Measurements from ENCODE around the gene SGCB.

SGCB gene

DNA sequence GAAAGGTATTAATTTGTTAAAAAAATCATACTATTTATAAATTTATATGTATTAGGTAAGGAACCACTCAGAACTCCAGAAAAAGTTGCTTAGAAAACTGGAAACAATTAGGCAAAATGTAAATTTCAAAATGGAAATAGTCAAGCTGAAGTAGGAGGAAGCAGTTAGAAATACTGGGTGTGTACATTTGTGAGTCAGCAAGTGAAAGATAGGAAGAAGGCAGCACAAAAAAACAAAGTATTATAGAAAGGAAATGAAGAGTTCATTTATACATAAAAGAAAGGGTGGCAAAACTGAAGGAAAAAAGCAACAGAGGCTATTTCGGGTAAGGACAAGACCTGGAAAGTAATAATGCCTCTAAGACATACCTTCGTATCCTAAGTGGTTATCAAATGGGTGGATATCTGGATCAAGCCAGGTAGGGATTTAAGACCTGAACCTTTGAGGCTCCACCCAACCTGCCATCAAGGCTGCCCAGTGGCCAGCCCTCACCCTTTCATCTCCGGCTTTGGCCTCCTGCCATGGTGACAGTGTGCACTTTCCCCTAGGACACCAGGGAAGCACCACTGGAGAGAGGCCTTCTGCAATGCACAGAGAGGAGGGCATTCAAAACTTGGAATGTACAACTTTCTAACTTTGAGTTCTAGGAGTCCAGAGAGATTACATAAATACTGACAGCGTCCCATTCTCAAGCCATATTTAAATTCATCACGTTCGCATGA lies 18.0 kb downstream of the SGCB start, which contains the start of gene LRRC66:
TSS of gene LRRC66 (minus strand) at position 428 of the 722 bp plus-strand sequence. CDS start 2,750 bp downstream, outside the sequence.
- no peak for DNase-seq (ENCODE audit: low read depth)

DNA sequence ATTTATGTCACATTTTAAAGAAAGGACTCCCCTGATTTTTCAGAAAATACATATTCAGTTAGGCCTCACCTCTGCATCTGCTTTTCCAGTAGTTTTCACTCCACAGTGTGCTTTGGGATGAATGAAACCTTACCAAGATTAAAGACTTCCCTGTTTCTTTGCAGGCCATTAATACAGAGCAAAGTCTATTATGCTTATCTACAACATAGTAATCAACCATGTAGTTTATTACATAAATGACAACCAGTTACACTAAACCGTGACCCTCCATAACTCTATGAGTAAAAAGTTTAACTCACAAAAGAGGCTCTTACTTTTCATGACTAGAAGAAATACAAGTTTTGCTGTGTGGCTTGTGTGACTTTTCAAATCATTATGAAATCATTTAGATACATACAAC lies 20.3 kb downstream of the SGCB start:
- no peak for DNase-seq (ENCODE audit: low read depth)

DNA sequence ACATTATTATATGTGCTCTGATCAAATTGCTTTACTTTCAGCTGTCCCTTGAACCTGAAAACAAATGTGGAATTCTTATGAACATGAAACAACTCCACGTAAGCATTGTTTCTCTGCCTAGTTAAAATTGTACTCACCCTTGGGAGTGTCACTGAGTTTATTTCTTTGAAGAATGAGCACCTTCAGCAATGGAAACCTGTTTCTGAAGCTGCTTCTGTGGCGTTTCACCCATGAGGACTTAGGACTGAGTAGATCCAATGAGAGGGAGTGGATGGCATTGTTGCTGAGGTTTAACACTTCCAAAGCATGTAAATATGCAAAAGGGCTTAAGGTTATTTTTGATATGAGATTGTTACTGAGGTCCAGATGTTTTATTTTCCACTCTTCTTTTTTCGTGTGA lies 21.1 kb downstream of the SGCB start:
- DNase-seq (ENCODE audit: low read depth): no peak

DNA sequence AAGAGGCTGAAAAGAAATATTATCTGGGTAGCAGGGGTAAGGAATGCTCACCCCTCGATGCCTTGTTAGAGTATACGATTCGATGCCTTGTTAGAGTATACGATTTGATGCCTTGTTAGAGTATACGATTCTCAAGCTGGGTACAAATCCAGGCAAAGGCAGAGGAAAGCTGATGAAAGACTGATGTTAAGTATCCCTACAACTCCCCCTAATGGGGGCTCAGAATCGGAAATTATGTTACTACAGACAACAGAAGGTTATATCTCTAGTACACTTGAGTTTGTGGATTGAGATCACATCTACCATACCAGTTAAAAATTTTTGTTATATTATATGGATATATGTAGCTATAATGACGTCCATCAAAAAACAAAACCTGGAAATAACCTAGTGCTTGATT lies 22.7 kb downstream of the SGCB start:
- no peak for DNase-seq (ENCODE audit: low read depth)

DNA sequence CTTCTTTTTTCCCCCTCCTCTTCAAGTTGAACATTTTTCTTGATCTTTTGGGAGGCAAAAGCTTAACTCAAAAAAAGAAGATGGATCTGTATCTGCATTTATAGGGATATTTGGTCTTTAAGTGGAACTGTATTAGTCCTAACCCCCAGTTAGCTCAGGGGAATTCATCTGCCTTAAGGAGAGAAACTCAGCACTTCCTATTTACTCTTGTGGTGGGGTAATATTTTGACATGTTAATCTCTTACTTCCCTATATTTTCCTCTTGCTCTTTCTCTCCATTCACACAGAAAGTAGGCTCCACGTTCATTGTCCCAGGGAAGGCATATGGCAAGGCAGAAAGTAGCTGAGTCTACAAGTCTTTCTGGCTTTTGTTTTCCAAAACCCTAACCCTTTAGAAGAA lies 23.2 kb downstream of the SGCB start:
- DNase-seq (ENCODE audit: low read depth): no peak

DNA sequence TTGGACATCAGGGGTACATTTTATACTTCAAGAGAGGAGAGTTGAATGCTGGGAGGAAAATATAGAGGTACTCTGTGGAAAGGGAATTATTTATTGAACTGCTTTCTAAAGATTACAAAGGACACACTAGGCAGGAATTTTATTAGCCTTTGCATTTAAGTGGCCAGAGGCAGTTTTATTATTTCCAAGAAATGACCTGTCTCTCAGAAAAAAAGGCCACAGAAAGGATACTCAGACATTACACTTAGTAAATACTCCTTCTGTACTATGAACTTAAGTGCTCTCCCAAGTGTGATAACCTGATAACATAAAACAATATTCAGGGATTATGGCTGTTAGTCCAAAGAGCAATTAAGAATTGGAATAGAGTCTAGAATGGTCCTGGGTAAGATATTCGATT lies 25.4 kb downstream of the SGCB start:
- DNase-seq (ENCODE audit: low read depth): no peak

DNA sequence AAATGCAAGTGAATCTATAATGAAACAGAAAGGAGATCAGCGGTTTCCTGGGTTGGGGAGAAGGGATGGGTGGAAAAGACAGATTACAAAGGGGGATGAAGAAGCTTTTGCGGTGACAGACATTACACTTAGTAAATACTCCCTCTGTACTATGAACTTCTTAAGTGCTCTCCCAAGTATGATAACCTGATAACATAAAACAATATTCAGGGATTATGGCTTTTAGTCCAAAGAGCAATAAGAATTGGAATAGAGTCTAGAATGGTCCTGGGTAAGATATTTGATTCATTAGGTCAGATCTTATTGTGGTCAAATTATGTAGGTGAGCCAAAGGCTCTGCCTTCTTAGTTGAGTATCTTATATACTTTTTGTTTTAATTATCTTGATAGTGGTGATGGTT lies 27.1 kb downstream of the SGCB start:
- no peak for DNase-seq (ENCODE audit: low read depth)

DNA sequence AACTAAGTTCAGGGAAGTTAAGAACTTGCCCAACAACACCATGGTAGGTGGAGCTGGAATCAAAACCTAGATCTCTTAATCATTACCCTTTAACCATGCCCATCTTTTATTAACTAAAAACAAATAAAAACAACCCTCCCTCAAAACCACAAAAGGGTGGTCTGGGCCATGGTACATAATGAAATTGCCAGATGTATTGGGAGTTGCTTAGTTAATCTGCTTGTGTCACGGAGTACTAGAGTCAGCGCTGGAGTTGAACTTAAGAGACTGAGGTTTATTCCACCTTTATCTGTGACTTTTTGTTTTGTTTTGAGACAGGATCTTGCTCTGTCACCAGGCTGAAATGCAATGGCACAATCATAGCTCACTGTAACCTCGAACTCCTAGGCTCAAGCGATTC lies 31.2 kb downstream of the SGCB start:
- DNase-seq (ENCODE audit: low read depth): no peak

DNA sequence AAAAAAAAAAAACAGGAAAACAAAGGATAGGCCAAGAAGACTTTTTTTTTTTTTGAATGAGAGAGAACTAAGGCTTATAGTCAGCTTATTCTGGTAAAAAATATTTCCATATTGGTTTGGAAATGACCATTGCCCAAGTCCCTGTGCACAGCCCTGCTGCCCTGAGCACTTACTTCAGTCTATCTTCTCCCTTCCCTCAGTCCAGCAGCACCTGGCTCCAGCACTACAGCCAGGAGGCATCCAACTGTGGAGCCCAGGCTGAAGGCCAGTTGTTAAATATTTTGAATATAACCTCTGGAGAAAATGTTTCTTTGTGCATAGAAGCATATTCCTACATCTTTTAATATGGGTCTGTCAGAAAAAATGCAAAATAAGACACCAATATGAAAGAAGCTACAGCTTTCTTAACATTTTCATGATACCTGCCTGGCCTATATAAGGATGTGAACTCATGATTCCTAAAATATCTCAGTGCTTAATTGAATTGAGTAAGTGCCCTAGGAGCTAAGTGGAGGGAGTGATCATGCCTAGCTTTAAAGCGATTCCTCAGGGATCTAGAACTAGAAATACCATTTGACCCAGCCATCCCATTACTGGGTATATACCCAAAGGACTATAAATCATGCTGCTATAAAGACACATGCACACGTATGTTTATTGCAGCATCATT lies 32.4 kb downstream of the SGCB start:
- no peak for DNase-seq (ENCODE audit: low read depth)

DNA sequence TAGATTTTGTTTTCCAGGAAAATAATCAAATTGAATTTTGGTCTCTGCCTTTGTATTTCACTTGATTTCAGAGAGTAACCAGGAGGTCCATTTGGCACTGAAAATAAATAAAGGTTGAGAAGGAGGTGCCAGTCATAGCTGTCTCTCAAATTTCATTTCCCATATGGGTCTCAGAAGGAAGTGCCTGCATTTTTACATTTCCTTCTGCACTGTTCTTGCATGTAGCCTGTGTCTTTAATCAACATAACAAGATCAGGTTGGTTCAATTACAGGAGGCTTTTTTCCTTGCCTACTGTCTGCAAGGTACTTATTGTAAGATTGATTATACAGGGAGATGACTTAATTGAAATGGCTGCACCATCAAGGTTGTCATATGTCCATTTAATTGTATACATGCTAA lies 33.7 kb downstream of the SGCB start:
- no peak for DNase-seq (ENCODE audit: low read depth)

DNA sequence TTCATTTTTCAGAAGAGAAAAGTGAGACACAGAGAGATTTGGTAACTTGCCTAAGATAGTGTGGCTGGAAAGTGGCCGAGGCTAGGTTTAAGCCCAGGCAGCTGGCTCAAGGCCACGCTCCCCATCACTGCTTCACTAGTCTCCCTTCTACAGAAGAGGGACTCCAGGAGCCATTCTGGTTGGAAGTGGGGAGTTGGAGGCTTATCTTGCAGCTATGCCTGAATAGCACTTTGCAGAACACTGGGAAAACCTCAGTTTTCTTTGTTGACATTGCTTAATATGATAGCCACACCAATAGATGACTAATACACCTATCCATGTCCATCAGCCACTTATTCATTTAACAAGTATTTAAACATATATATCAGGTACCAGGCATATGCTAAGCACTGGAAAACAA lies 36.5 kb downstream of the SGCB start:
- no peak for DNase-seq (ENCODE audit: low read depth)

DNA sequence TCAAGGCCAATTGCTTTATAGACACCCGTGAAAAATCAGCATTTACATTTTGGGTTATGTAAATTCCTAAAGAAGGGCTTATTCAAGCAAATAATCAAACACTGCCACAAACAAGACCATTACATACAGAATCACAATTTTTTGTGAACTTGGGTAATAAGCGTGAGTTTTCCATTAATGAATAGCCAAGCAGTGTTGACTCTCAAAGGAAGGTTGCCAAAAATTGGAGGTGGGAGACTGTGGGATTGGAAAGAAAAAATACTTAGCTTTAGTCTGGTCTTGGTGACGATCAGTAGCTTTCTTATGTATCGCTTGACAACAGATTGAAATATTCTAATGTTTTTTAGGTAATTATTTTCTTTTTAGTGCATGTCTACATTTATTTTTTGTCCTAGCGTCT lies 38.8 kb downstream of the SGCB start:
- no peak for DNase-seq (ENCODE audit: low read depth)

DNA sequence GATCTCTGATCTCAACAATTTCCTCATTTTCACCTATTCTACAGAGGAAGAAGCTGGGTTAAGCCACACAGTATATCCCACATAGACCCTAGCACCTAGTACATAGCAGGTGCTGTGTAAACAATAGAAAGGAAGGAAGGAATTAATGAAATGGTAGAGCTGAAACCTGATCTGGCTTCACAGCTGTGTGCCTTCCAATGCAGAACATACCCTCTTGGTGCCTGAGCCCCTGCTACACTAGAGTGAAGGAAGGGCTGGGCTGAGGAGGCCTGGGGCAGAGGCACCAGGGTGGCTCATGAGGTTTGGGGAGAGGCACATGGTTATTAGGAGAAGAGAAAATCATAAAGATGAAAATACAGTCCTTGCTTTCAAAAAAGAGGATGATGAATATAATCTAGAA lies 39.3 kb downstream of the SGCB start:
- no peak for DNase-seq (ENCODE audit: low read depth)

DNA sequence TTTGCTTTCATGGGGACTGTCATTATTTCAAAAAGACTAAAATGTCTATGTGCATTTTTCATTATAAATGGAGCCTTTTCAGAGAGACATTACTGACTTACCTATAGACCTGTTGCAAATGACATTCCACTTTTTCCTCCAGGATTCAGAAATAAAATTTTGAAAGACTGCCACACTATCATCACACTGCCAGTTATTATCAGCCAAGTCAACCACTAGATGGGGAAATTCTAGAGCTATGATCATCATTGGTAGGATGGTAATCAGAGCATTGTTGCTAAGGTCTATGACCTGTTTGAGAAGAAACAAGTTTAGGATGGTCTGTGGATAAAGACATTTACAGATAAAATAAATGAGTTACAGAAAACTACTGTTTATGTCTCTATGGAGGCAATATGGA lies 40.5 kb downstream of the SGCB start:
- DNase-seq (ENCODE audit: low read depth): no peak

DNA sequence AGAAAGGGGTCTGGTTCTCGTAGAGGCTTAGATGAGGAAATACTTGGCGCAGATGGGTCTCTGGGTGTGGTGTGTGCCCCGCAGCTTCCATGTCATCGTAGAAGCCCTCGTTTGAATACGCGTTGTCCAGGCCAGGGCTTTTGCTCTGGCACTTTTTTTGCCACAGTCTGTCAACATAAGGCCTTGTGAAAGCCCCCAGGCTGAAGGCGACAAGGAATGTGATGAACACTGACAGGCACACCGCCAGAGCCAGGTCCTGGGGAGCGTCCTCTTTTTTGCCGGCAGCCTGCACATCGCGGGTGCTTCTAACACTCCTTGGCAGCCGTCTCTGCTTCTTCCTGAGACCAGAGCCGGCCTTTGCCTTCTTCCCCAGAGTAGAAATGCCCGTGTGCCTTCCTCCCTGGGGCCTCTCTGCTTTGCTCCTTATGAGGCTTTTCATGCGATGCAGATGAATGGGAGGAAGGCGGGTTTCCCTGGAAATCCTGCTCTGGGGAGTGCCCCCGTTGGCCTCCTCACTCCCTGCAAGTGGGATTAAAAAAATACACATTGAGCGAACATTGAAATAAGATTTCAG lies 42.4 kb downstream of the SGCB start:
- DNase-seq (ENCODE audit: low read depth): no peak
